SK-N-SH (cell line): Measurements from ENCODE around the gene SYNGR2. TPM values are rescaled to one million over a fixed set of nuclear protein-coding genes. Genes with fewer than 3 reads are reported as not detected.

Source experiments
- CTCF ChIA-PET: fragments of 300-600, 350-600 bp; formaldehyde crosslinking; extraction: SDS; loops from one replicate; lab custom pipeline; 2021; lab: Yijun Ruan, JAX
- POLR2A ChIA-PET: fragments of 350-600 bp; sonication (Branson Sonifier 250); formaldehyde crosslinking; extraction: SDS; loops from one replicate; lab custom pipeline; 2020; ENCODE audit warnings: antibody characterized with exemption, inconsistent platforms; lab: Yijun Ruan, JAX
- DNase-seq: peaks from one replicate; pipeline ENCODE4 v3.0.0; 2012
- H2AFZ ChIP-seq: fragments of 200-600 bp; sonication (generic); 2 replicates; pipeline ENCODE4 v1.8.1; 2016; ENCODE audit warnings: antibody characterized with exemption, mild to moderate bottlenecking, low read depth
- H3F3A ChIP-seq: fragments of 200-600 bp; sonication (generic); replicated peaks from 2 replicates; pipeline ENCODE3; 2016; ENCODE audit warnings: antibody characterized with exemption, mild to moderate bottlenecking; ENCODE audit not compliant: insufficient read depth
- H3K27ac ChIP-seq, 2 experiments: fragments of 200-500 bp in 1 of 2; fragments of 200-600 bp in 1 of 2; sonication (Bioruptor generic) in 1 of 2; sonication (generic), shearing (Covaris generic) in 1 of 2; 2 replicates each; pipeline versions ENCODE4 v1.5.1 to v1.6.1; 2014 to 2016; ENCODE audit warnings: low read depth in 2 of 2, inconsistent platforms in 1 of 2, low read length in 1 of 2, mild to moderate bottlenecking in 1 of 2, mixed read lengths in 1 of 2
- H3K27me3 ChIP-seq: fragments of 200-600 bp; sonication (generic), shearing (Covaris generic); 2 replicates; pipeline ENCODE4 v1.6.1; 2016; ENCODE audit warnings: mixed run types; ENCODE audit not compliant: insufficient read depth
- H3K36me3 ChIP-seq, 2 experiments: fragments of 200-500 bp in 1 of 2; fragments of 200-600 bp in 1 of 2; sonication (Bioruptor generic) in 1 of 2; sonication (generic) in 1 of 2; replicated peaks in 1 of 2; 2 replicates each; pipeline versions ENCODE3 to v1.5.1; 2014 to 2016; ENCODE audit warnings: low read length in 1 of 2, mild to moderate bottlenecking in 1 of 2; ENCODE audit not compliant: insufficient read depth in 2 of 2, control insufficient read depth in 1 of 2
- H3K4me1 ChIP-seq, 2 experiments: fragments of 200-500 bp in 1 of 2; fragments of 200-600 bp in 1 of 2; sonication (Bioruptor generic) in 1 of 2; sonication (generic), shearing (Covaris generic) in 1 of 2; 2 replicates each; pipeline versions ENCODE4 v1.5.1 to v1.6.1; 2014 to 2016; ENCODE audit warnings: low read depth in 1 of 2, low read length in 1 of 2, mixed run types in 1 of 2; ENCODE audit not compliant: insufficient read depth in 2 of 2, control insufficient read depth in 1 of 2
- H3K4me2 ChIP-seq: fragments of 200-600 bp; sonication (generic), shearing (Covaris generic); 2 replicates; pipeline ENCODE4 v1.6.1; 2017; ENCODE audit warnings: mixed run types
- H3K4me3 ChIP-seq, 2 experiments: fragments of 200-500 bp in 1 of 2; fragments of 200-600 bp in 1 of 2; sonication (Bioruptor generic) in 1 of 2; sonication (generic), shearing (Covaris generic) in 1 of 2; 2 replicates each; pipeline versions ENCODE4 v1.5.1 to v1.8.1; 2014 to 2016; ENCODE audit warnings: low read depth in 2 of 2, inconsistent platforms in 1 of 2, low read length in 1 of 2, mild to moderate bottlenecking in 1 of 2, mixed read lengths in 1 of 2, moderate library complexity in 1 of 2
- H3K79me2 ChIP-seq: fragments of 200-600 bp; sonication (generic); 2 replicates; pipeline ENCODE4 v1.8.1; 2017; ENCODE audit warnings: mild to moderate bottlenecking; ENCODE audit not compliant: insufficient read depth
- H3K9ac ChIP-seq: fragments of 200-600 bp; sonication (generic); 2 replicates; pipeline ENCODE4 v1.6.1; 2017; ENCODE audit warnings: mixed run types
- H3K9me2 ChIP-seq: fragments of 200-600 bp; sonication (generic); 2 replicates; pipeline ENCODE4 v1.6.1; 2017; ENCODE audit warnings: mixed run types
- H3K9me3 ChIP-seq: fragments of 200-600 bp; sonication (generic); 2 replicates; pipeline ENCODE4 v1.6.1; 2017; ENCODE audit warnings: mixed run types, mild to moderate bottlenecking, moderate library complexity
- H4K20me1 ChIP-seq: fragments of 200-600 bp; sonication (generic); 2 replicates; pipeline ENCODE4 v1.6.1; 2017; ENCODE audit warnings: mild to moderate bottlenecking, mixed run types; ENCODE audit not compliant: insufficient read depth
- ELF1 ChIP-seq: IDR thresholded peaks from 2 replicates; pipeline ENCODE4 v1.4.0; 2012
- EP300 ChIP-seq, 2 experiments: IDR thresholded peaks; 2 replicates each; pipeline versions ENCODE4 v1.4.0 to v1.6.1; 2012; ENCODE audit warnings: borderline replicate concordance in 1 of 2, low read depth in 1 of 2, low read length in 1 of 2
- MAX ChIP-seq: IDR thresholded peaks from 2 replicates; pipeline ENCODE4 v1.4.0; 2012; ENCODE audit warnings: low read depth
- NFIC ChIP-seq: IDR thresholded peaks from 2 replicates; pipeline ENCODE4 v1.4.0; 2012; ENCODE audit warnings: borderline replicate concordance
- PBX3 ChIP-seq: IDR thresholded peaks from 2 replicates; pipeline ENCODE4; 2012
- POLR2AphosphoS5 ChIP-seq: IDR thresholded peaks from 2 replicates; pipeline ENCODE4 v1.6.1; 2012; ENCODE audit warnings: low read depth, low read length
- REST ChIP-seq: IDR thresholded peaks from 2 replicates; pipeline ENCODE4 v1.6.1; 2012; ENCODE audit warnings: mild to moderate bottlenecking, low read depth, low read length, moderate library complexity
- RFX5 ChIP-seq: IDR thresholded peaks from 2 replicates; pipeline ENCODE4 v1.6.1; 2012; ENCODE audit warnings: mild to moderate bottlenecking, improper control_type of control experiment, low read length
- RXRA ChIP-seq: IDR thresholded peaks from 2 replicates; pipeline ENCODE4 v1.4.0; 2012; ENCODE audit warnings: low read depth, mild to moderate bottlenecking, borderline replicate concordance
- SMC3 ChIP-seq: IDR thresholded peaks from 2 replicates; pipeline ENCODE4 v1.6.1; 2012; ENCODE audit warnings: low read depth, low read length, improper control_type of control experiment
- TCF12 ChIP-seq: IDR thresholded peaks from 2 replicates; pipeline ENCODE4 v1.4.0; 2012
- TEAD4 ChIP-seq: IDR thresholded peaks from 2 replicates; pipeline ENCODE4 v1.4.0; 2012; ENCODE audit warnings: mild to moderate bottlenecking, borderline replicate concordance; ENCODE audit not compliant: insufficient read depth
- ZBTB33 ChIP-seq: IDR thresholded peaks from 2 replicates; pipeline ENCODE4 v1.4.0; 2012; ENCODE audit warnings: low read depth, borderline replicate concordance
- WGBS: methylation state at CpG from one replicate; pipeline ENCODE4 v1.1.6; 2017; ENCODE audit warnings: low lambda C conversion rate; 5-methylcytosine and 5-hydroxymethylcytosine counted together
- polyA plus RNA-seq, 3 experiments: library from polyadenylated mRNA; depleted of rRNA; stranded (reverse); fragments of >200 nt; gene quantifications; 2 replicates each; pipeline ENCODE4 v1.2.3, GENCODE V29; 2012

The SYNGR2 gene
- polyA plus RNA-seq, 1 of the 3 experiments (the other 2 are of a cell fraction) = 181 TPM

- H2AFZ ChIP-seq = no peak overlapping the region
- TF ChIP-seq TEAD4 = no peak
- TF ChIP-seq REST = no peak
- TF ChIP-seq EP300 (IDR thresholded peaks at IDR 0.05; ENCODE audit: borderline replicate concordance in 1 of 2, low read depth in 1 of 2, low read length in 1 of 2) = no peak
- no peak for TF ChIP-seq ELF1
- no peak for TF ChIP-seq MAX
- TF ChIP-seq TCF12 = no peak
- no peak for TF ChIP-seq SMC3
- TF ChIP-seq ZBTB33 = no peak
- TF ChIP-seq NFIC = no peak
- TF ChIP-seq RXRA = no peak
- no peak for TF ChIP-seq POLR2AphosphoS5
- TF ChIP-seq PBX3 = no peak
- no peak for TF ChIP-seq RFX5
- POLR2A ChIA-PET = no interaction called here
- H3K4me1 ChIP-seq = peaks cover 4 to 19% of the 10 kb centered on the region in 2 experiments; a peak in 2 of 4 replicates
- peaks cover 3% of the 10 kb centered on the region for H3F3A ChIP-seq
- no peaks in the 10 kb centered on the region for H3K9me2 ChIP-seq
- CTCF ChIA-PET = interaction anchor here (1.0 to 6.2 kb wide), 4 partner anchors 10 to 30 kb away, joined by 3 to 43 read pairs (median 4); partner anchors contain the start of gene TMC8
- no peak overlapping the region for H3K9ac ChIP-seq
- no peak overlapping the region for H3K27ac ChIP-seq
- no peaks in the 10 kb centered on the region for H3K27me3 ChIP-seq
- H3K9me3 ChIP-seq = no peaks in the 10 kb centered on the region
- no peak overlapping the region for H3K4me2 ChIP-seq
- H3K4me3 ChIP-seq = no peak overlapping the region
- no peak for DNase-seq
- 78% methylated on average over 7 of the region's 7 CpGs for WGBS
- no peaks in the 10 kb centered on the region for H3K36me3 ChIP-seq
- no peaks in the 10 kb centered on the region for H4K20me1 ChIP-seq
- no peaks in the 10 kb centered on the region for H3K79me2 ChIP-seq
Measured at GRCh38 chr17:78146471-78146869, 21.9 kb upstream of the SYNGR2 start.
